DOHH2 (cell line): ENCODE results near the gene DENND6B.
A peak's percentile ranks its signal among the peaks of the same experiment; 100 is the strongest.

Experiments used
- H3F3A ChIP-seq: fragments of 200-600 bp; sonication (generic), shearing (Covaris generic); 2 replicates; pipeline ENCODE4 v1.6.0; 2016; ENCODE audit warnings: antibody characterized with exemption, mild to moderate bottlenecking; ENCODE audit not compliant: control insufficient read depth, insufficient read depth
- H3K27ac ChIP-seq: fragments of 200-600 bp; sonication (generic); 2 replicates; pipeline ENCODE4 v1.5.1; 2014; ENCODE audit warnings: low read depth, mild to moderate bottlenecking, low read length, moderate library complexity
- H3K27me3 ChIP-seq: fragments of 200-600 bp; sonication (generic); 2 replicates; pipeline ENCODE4 v1.6.1; 2014; ENCODE audit warnings: mild to moderate bottlenecking, low read length, mixed read lengths; ENCODE audit not compliant: control insufficient read depth
- H3K36me3 ChIP-seq: fragments of 200-600 bp; sonication (generic); 2 replicates; pipeline ENCODE4 v1.6.1; 2014; ENCODE audit warnings: mild to moderate bottlenecking, low read length, moderate library complexity, mixed read lengths; ENCODE audit not compliant: control insufficient read depth
- H3K4me1 ChIP-seq: fragments of 200-600 bp; sonication (generic); 2 replicates; pipeline ENCODE4 v1.6.1; 2014; ENCODE audit warnings: mild to moderate bottlenecking, low read length, mixed read lengths; ENCODE audit not compliant: control insufficient read depth
- H3K4me2 ChIP-seq: fragments of 200-600 bp; sonication (generic); 2 replicates; pipeline ENCODE4 v1.6.0; 2014; ENCODE audit warnings: mild to moderate bottlenecking, low read length, moderate library complexity
- H3K4me3 ChIP-seq: fragments of 200-600 bp; sonication (generic); 2 replicates; pipeline ENCODE4 v1.5.1; 2014; ENCODE audit warnings: mild to moderate bottlenecking, low read length, mixed read lengths
- H3K79me2 ChIP-seq: fragments of 200-600 bp; sonication (generic); 2 replicates; pipeline ENCODE4 v1.6.1; 2014; ENCODE audit warnings: mild to moderate bottlenecking, low read length, mixed read lengths; ENCODE audit not compliant: control insufficient read depth
- H3K9me2 ChIP-seq: fragments of 200-600 bp; sonication (generic); replicated peaks from 2 replicates; pipeline ENCODE4 v1.6.1; 2014; ENCODE audit warnings: mild to moderate bottlenecking, low read length, mixed read lengths; ENCODE audit not compliant: control insufficient read depth
- H3K9me3 ChIP-seq: fragments of 200-600 bp; sonication (generic); 2 replicates; pipeline ENCODE4 v1.6.1; 2014; ENCODE audit warnings: antibody characterized with exemption, low read length, mixed read lengths; ENCODE audit not compliant: control insufficient read depth, insufficient read depth
- H4K20me1 ChIP-seq: fragments of 200-600 bp; sonication (generic); 2 replicates; pipeline ENCODE4 v1.6.0; 2014; ENCODE audit warnings: low read depth, mild to moderate bottlenecking, antibody characterized with exemption, low read length, moderate library complexity; ENCODE audit not compliant: control insufficient read depth, insufficient read depth
- EZH2phosphoT487 ChIP-seq: fragments of 200-600 bp; sonication (generic); IDR thresholded peaks from 2 replicates; pipeline ENCODE4 v1.6.1; 2017; ENCODE audit warnings: borderline replicate concordance, mild to moderate bottlenecking, antibody characterized with exemption, low read length, moderate library complexity, mixed read lengths
- TF ChIP-seq, protein P1 (sequence below): fragments of 200-600 bp; sonication (generic); IDR thresholded peaks from one replicate; pipeline ENCODE4 v1.5.1; 2014; ENCODE audit warnings: antibody characterized with exemption, mild to moderate bottlenecking, low read depth, low read length; ENCODE audit not compliant: poor library complexity, severe bottlenecking

The DENND6B gene

DNA sequence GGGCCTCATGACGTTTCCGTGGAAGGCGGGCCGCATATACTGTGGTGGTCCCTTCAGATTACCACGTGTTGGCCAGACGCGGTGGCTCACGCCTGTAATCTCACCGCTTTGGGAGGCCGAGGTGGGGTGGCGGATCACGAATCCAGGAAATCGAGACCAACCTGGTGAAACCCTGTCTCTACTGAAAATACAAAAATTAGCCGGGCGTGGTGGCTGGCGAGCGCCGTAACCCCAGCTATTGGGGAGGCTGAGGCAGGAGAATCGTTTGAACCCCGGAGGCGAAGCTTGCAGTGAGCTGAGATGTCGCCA is 853 bp upstream of the DENND6B start:
- Histone ChIP-seq H3K27ac (peak overlapping the region; percentile 50), H4K20me1 (no peaks in the 10 kb centered on the region), H3K27me3 (no peaks in the 10 kb centered on the region), H3K36me3 (no peaks in the 10 kb centered on the region), H3K9me2 (no peaks in the 10 kb centered on the region), H3K9me3 (no peaks in the 10 kb centered on the region), H3F3A (peaks cover 10% of the 10 kb centered on the region), H3K4me2 (peak overlapping the region; percentile 94), H3K79me2 (peaks cover 21% of the 10 kb centered on the region), H3K4me1 (peaks cover 72% of the 10 kb centered on the region), H3K4me3 (peak overlapping the region; percentile 80)
- no peak for TF ChIP-seq EZH2phosphoT487
- TF ChIP-seq, protein P1, sequence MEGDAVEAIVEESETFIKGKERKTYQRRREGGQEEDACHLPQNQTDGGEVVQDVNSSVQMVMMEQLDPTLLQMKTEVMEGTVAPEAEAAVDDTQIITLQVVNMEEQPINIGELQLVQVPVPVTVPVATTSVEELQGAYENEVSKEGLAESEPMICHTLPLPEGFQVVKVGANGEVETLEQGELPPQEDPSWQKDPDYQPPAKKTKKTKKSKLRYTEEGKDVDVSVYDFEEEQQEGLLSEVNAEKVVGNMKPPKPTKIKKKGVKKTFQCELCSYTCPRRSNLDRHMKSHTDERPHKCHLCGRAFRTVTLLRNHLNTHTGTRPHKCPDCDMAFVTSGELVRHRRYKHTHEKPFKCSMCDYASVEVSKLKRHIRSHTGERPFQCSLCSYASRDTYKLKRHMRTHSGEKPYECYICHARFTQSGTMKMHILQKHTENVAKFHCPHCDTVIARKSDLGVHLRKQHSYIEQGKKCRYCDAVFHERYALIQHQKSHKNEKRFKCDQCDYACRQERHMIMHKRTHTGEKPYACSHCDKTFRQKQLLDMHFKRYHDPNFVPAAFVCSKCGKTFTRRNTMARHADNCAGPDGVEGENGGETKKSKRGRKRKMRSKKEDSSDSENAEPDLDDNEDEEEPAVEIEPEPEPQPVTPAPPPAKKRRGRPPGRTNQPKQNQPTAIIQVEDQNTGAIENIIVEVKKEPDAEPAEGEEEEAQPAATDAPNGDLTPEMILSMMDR: no peak

DNA sequence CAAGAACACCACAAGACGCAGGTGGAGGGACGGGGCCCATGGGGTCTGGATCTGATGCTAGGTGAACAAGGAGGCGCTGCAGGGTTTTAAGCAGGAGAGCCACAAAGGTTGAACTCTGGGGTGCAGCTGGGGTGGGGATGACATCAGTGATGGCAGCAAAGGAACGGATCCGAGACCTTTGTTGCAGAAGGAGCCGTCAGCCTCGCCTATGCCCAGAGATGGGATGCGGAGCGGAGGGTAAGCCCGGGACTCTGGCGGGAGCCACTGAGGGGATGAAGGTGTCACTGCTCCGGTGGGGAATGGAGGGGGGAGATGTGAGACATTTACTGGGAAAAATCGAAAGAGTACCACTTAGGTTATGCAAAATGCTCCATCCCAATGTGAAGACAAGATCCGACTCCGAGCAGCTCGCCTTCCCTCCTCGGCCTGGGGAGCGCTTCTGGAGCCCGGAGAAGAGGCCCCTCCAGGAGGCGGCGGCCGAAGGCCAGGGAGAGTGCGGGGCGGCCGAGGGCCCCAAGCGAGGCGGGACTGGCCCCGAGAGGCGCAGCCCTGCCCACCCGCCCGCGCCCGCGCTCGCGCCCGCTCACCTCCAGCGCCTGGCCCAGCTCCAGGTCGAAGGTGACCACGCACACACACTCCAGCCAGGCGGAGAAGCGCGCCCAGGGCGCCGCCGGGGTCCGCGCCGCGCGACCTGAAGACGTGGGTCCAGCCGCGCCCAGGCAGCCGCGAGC is 422 bp downstream of the DENND6B start:
- TF ChIP-seq, protein P1: no peak
- TF ChIP-seq EZH2phosphoT487: no peak
- no peak overlapping the region for H3K27ac ChIP-seq
- no peaks in the 10 kb centered on the region for H3K27me3 ChIP-seq
- H3K4me2 ChIP-seq: peak overlapping the region; percentile 94
- peaks cover 60% of the 10 kb centered on the region for H3K4me1 ChIP-seq
- peaks cover 14% of the 10 kb centered on the region for H3K79me2 ChIP-seq
- peak overlapping the region; percentile 80 for H3K4me3 ChIP-seq
- no peaks in the 10 kb centered on the region for H4K20me1 ChIP-seq
- no peaks in the 10 kb centered on the region for H3K9me3 ChIP-seq
- no peaks in the 10 kb centered on the region for H3K9me2 ChIP-seq
- peaks cover 4% of the 10 kb centered on the region; the same call in 1 of the 2 replicates for H3F3A ChIP-seq
- H3K36me3 ChIP-seq: no peaks in the 10 kb centered on the region

DNA sequence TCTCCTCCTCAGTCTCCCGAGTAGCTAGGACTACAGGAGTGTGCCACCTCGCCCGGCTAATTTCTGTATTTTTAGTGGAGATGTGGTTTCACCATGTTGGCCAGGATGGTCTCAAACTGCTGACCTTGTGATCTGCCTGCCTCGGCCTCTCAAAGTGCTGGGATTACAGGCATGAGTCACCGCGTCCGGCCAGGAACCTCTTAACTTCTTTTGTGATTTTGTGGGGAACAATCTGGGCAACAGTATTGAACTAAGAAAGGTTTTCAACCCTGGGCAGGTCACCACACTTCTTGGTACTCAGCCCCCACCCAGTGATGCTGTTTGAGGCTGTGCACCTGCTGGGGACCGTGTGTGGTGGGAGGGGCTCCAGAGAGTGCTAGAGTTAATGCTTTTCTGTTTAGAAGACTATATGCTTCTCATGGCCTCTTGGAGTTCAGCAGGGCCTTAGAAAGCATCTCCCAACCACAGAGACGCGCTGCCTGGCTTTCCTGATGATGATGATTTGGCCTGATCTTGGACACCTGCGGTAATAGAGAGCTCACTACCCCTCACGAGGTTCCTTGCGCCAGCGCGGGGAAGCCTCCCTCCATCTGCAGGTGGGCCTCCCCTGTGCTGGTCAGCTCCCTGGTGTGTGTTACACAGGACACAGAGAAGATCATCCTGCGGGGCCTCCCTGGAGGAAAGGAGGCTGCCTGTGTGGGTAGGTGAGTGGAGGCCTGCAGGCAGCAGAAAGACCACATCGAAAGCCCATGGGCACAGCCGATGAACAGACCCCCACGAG is 1.2 kb downstream of the DENND6B start:
- H4K20me1 ChIP-seq: no peaks in the 10 kb centered on the region
- peaks cover 4% of the 10 kb centered on the region; the same call in 1 of the 2 replicates for H3F3A ChIP-seq
- no peaks in the 10 kb centered on the region for H3K27me3 ChIP-seq
- peaks cover 52% of the 10 kb centered on the region for H3K4me1 ChIP-seq
- no peaks in the 10 kb centered on the region for H3K9me3 ChIP-seq
- H3K4me2 ChIP-seq: peak overlapping the region; percentile 94
- peak overlapping the region; percentile 80; the same call in 1 of the 2 replicates for H3K4me3 ChIP-seq
- H3K9me2 ChIP-seq: no peaks in the 10 kb centered on the region
- H3K79me2 ChIP-seq: peaks cover 8% of the 10 kb centered on the region
- H3K27ac ChIP-seq: no peak overlapping the region
- H3K36me3 ChIP-seq: no peaks in the 10 kb centered on the region
- no peak for TF ChIP-seq EZH2phosphoT487
- TF ChIP-seq, protein P1: no peak
